Forelimb muscle (tissue), 1 donor: ENCODE data around the gene STBD1. TPM values are rescaled to one million over a fixed set of nuclear protein-coding genes. Genes with fewer than 3 reads are reported as not detected.
"Not testable (repeated sequence)": the region's sequence is repeated elsewhere in the genome, so short reads cannot be mapped to it uniquely, and the experiment has no call there.

Experiments
- DNase-seq: peaks from one replicate; pipeline ENCODE4 v3.0.0-alpha.2; 2013; ENCODE audit warnings: low read depth
- polyA plus RNA-seq: library from polyadenylated mRNA; unstranded; fragments of 120-200 nt; gene quantifications from one replicate; pipeline ENCODE4 v1.2.1, GENCODE V29; 2013; ENCODE audit not compliant: insufficient read length

STBD1 gene
- polyA plus RNA-seq, 1 donor: 58.9 TPM

DNA sequence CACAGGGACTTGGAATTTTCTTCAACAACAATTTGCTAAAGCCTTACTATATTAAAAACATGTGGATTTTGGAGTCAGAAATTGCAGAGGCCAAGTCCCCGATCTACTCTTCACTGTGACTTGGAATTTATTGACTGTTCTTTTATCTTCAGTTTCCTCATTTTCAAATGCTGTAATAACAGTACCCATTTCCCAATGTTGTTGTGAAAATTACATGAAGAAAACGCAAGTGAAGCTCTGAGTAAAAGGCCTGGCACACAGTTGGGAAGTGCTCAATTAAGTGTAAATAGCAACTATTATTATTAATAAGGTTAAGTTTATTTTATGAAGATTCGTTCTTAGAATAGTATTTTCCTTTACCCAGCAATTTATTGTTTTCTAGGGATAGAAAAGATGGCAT lies 15.7 kb downstream of the STBD1 start:
- no peak for DNase-seq

GRCh38 chr4:76325072-76325471 lies 18.5 kb downstream of the STBD1 start:
- no peak for DNase-seq

GRCh38 chr4:76326515-76326914 lies 20.0 kb downstream of the STBD1 start:
- DNase-seq: no peak

DNA sequence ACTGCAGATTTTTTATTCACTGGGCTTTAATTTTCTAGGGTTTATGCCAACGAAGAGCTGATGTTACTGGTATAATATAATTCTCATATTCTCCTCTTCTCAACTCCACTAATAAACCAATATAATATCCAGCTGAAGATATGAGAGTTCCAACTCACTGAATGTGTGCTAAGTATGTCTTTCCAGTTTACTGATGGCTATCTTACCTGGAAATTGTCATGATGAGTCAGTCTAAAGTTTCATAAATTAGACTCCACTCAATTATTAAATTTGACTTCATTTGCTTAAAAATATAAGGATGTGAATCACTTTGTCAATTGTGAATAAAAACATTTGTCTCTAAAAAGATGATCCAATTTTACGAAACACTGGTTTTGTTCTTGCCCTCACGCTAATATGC lies 28.4 kb downstream of the STBD1 start:
- no peak for DNase-seq

DNA sequence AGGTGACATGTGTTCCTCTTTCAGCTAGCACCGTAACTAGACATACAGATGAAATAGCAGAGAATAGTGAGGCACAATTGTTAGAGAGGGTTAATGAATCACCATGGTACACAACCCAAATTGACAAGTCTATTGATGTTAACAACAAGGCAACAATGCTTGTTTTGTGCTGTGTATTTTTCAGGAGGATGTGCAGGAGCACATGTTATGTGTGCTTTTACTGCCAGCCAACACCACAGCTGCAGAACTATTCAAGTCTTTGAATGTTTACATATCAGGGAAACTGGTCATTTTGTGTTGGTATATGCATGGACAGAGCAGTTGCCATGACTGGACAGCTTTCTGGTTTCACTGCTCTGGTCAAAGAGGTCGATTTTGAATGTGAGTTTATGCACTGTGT lies 32.8 kb downstream of the STBD1 start:
- DNase-seq: no peak

DNA sequence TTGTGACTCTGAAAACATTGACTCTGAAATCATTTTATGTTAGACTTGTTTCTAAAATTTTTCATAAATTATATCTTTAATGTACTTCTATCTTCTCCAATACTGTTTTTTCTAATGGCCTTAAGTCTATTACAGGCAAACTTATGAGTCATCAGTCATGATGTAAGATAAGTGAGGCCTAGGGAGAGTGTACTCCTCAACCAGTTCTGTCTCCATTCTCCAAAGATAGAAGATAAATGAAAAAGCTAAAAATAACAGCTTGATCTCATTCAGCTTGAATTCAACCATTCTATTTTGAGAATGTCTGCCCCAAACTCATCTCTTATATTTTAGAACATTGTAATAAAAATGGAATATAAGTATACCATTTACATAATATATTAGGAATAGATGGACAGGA lies 34.5 kb downstream of the STBD1 start:
- DNase-seq: no peak

GRCh38 chr4:76342191-76342590 lies 35.7 kb downstream of the STBD1 start:
- DNase-seq: no peak

DNA sequence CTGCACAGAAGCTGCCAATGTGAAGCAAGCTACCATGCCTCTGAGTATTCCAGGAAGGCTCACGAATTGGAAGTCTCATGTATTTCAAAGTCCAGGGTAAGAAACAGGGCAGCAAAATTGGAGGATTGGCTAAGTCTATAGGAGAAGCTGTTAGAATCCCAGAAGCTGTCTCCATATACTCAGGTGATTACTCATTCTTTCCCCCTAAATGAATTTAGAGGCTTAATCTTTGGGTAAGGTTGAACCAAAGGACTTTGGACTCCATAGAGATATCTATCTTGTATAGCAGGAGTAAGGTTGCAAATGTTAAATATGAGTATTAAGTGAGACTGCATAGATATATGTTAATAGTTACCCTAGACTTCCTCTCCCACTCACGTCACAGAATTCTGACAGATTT lies 36.3 kb downstream of the STBD1 start:
- DNase-seq: no peak

- no peak for DNase-seq
These were observed 48.3 kb downstream of the STBD1 start for GRCh38 chr4:76354517-76355473.

- no peak for DNase-seq
These were observed 51.4 kb downstream of the STBD1 start for GRCh38 chr4:76357981-76358380.

DNA sequence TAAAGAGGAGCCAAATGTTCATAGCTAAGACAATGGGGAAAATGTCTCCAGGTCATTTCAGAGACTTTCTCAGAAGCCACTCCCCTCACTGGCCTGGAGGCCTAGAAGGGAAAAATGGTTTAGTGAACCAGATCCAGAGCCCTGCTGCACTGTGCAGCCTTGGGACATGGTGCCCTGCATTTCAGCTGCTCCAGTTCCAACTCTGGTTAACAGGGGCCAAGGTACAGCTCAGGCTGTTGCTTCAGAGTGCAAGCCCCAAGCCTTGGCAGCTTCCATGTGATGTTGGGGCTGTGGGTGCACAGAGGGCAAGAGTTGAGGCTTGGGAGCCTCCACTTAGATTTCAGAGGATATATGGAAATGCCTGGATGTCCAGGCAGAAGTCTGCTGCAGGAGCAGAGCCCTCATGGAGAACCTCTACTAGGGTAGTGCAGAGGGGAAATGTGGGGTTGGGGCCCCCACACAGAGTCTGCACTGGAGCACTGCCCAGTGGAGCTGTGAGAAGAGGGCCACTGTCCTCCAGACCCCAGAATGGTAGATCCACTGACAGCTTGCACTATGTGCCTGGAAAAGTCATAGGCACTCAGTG lies 53.4 kb downstream of the STBD1 start:
- DNase-seq: not testable (repeated sequence)

Other genes with a start within 250 kb of the STBD1 start
- gene ART3, start 232.0 kb upstream of the STBD1 start, polyA plus RNA-seq: 38.3 TPM
- gene NUP54, start 158.3 kb upstream of the STBD1 start, polyA plus RNA-seq: 39.1 TPM
- 139 TPM for gene SCARB2, start 92.9 kb upstream of the STBD1 start, polyA plus RNA-seq
- gene FAM47E, start 55.0 kb upstream of the STBD1 start, polyA plus RNA-seq: 1.5 TPM
- 0.75 TPM for gene CCDC158, start 114.4 kb downstream of the STBD1 start, polyA plus RNA-seq
- 19.0 TPM for gene SHROOM3, start 128.5 kb downstream of the STBD1 start, polyA plus RNA-seq